Panc1 (cell line): ENCODE results near the gene HHAT. TPM values are rescaled to one million over a fixed set of nuclear protein-coding genes. Genes with fewer than 3 reads are reported as not detected.

Experiments used
- ATAC-seq: fragments of 200-7000 bp; cut with Tn5 transposase; 2 replicates; pipeline ENCODE4 v1.9.1; 2020; ENCODE audit warnings: mild to moderate bottlenecking, moderate library complexity
- BruUV-seq: library from RNA; stranded (reverse); fragments of 400-500 nt; replicated peaks from 2 replicates; lab custom pipeline; 2021; lab: Mats Ljungman, UMichigan
- CTCF ChIA-PET: fragments of 300-600 bp; sonication (Branson Sonifier 250); formaldehyde crosslinking; loops from one replicate; lab custom pipeline; 2022; ENCODE audit warnings: antibody characterized with exemption; lab: Charles Lee
- POLR2A ChIA-PET: fragments of 300-600 bp; sonication (Branson Sonifier 250); formaldehyde crosslinking; loops from one replicate; lab custom pipeline; 2022; ENCODE audit warnings: antibody characterized with exemption; lab: Charles Lee
- DNase-seq: peaks from one replicate; pipeline ENCODE4 v3.0.0-alpha.2; 2010; ENCODE audit warnings: low read depth, low spot score
- H3K27ac ChIP-seq: 2 replicates; pipeline ENCODE4 v1.5.1; 2011; ENCODE audit warnings: mild to moderate bottlenecking, low read length, inconsistent platforms
- H3K27me3 ChIP-seq: fragments of 200-500 bp; sonication (Bioruptor generic); 2 replicates; pipeline ENCODE4 v1.6.0; 2014; ENCODE audit warnings: low read length, inconsistent platforms; ENCODE audit not compliant: control insufficient read depth, insufficient read depth
- H3K36me3 ChIP-seq: fragments of 200-500 bp; sonication (Bioruptor generic); 2 replicates; pipeline ENCODE4 v1.5.1; 2014; ENCODE audit warnings: inconsistent platforms, mild to moderate bottlenecking, low read length, moderate library complexity; ENCODE audit not compliant: control insufficient read depth, insufficient read depth
- H3K4me1 ChIP-seq: 2 replicates; pipeline ENCODE4 v1.5.1; 2011; ENCODE audit warnings: inconsistent platforms, mild to moderate bottlenecking, low read length, moderate library complexity; ENCODE audit not compliant: control insufficient read depth, insufficient read depth
- H3K4me3 ChIP-seq, 2 experiments: 2 replicates each; pipeline ENCODE4 v1.5.1; 2011 to 2012; ENCODE audit warnings: low read depth in 2 of 2, low read length in 2 of 2, mild to moderate bottlenecking in 2 of 2, inconsistent platforms in 1 of 2, moderate library complexity in 1 of 2
- H3K9me3 ChIP-seq: fragments of 200-500 bp; sonication (Bioruptor generic); 2 replicates; pipeline ENCODE4 v1.5.1; 2014; ENCODE audit warnings: low read depth, mild to moderate bottlenecking, inconsistent platforms, low read length, moderate library complexity; ENCODE audit not compliant: control insufficient read depth, insufficient read depth
- CTCF ChIP-seq: fragments of 450-650 bp; IDR thresholded peaks from 2 replicates; pipeline ENCODE4 v1.5.1; 2017; ENCODE audit warnings: mild to moderate bottlenecking
- POLR2AphosphoS5 ChIP-seq: IDR thresholded peaks from 2 replicates; pipeline ENCODE4 v1.6.1; 2012; ENCODE audit warnings: mild to moderate bottlenecking, low read depth, low read length, moderate library complexity
- SIN3A ChIP-seq: IDR thresholded peaks from 2 replicates; pipeline ENCODE4 v1.6.1; 2012; ENCODE audit warnings: low read depth, mild to moderate bottlenecking, low read length, moderate library complexity, borderline replicate concordance; ENCODE audit not compliant: insufficient read depth
- TCF7L2 ChIP-seq: IDR thresholded peaks from 2 replicates; pipeline ENCODE4 v1.6.1; 2011; ENCODE audit warnings: mild to moderate bottlenecking, low read depth, low read length, inconsistent platforms
- in situ Hi-C: cut with HindIII; loops from 2 replicates; pipeline ENCODE4 v1.10.0; 2016; ENCODE audit warnings: low sequenced_read_pairs, low pct_unique_long_range_greater_than_20kb
- intact Hi-C: fragments of 100-400 bp; cut with micrococcal nuclease; formaldehyde crosslinking; loops from one replicate; pipeline ENCODE4 v1.10.0; 2022; ENCODE audit not compliant: unreplicated experiment
- total RNA-seq: library from RNA; stranded (reverse); gene quantifications from one replicate; pipeline ENCODE4 v1.2.1, GENCODE V29; 2021; ENCODE audit not compliant: unreplicated experiment
- TF ChIP-seq, protein P1 (sequence below), 2 experiments: IDR thresholded peaks; 2 replicates each; pipeline ENCODE4 v1.6.1; 2011 to 2012; ENCODE audit warnings: low read depth in 2 of 2, control low read depth in 1 of 2, low read length in 1 of 2, mild to moderate bottlenecking in 1 of 2, moderate library complexity in 1 of 2; ENCODE audit not compliant: insufficient read depth in 1 of 2

The HHAT gene
- total RNA-seq, 1 experiment from 2014 or later = 2.3 TPM

DNA sequence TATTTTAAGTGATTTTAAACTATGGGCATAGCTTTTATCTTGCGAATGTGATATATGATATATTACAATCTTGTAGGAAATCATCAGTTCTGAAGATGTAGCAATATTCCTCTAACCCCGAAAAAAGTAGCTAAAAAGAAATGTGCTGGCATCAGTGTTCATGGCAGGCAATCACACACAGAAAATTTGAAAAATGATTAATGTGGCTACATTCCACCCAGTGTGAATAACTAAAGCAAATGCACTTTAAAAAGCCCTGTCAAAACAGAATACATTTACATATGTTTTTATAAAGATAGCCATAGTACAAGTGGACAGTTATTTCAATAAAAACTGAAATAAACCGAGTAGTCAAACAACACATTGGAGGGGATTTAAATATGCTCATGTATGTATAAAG, 260.2 kb downstream of the HHAT start:
- TF ChIP-seq POLR2AphosphoS5 (no peak), SIN3A (no peak), TCF7L2 (no peak), CTCF (no peak)
- TF ChIP-seq, protein P1, sequence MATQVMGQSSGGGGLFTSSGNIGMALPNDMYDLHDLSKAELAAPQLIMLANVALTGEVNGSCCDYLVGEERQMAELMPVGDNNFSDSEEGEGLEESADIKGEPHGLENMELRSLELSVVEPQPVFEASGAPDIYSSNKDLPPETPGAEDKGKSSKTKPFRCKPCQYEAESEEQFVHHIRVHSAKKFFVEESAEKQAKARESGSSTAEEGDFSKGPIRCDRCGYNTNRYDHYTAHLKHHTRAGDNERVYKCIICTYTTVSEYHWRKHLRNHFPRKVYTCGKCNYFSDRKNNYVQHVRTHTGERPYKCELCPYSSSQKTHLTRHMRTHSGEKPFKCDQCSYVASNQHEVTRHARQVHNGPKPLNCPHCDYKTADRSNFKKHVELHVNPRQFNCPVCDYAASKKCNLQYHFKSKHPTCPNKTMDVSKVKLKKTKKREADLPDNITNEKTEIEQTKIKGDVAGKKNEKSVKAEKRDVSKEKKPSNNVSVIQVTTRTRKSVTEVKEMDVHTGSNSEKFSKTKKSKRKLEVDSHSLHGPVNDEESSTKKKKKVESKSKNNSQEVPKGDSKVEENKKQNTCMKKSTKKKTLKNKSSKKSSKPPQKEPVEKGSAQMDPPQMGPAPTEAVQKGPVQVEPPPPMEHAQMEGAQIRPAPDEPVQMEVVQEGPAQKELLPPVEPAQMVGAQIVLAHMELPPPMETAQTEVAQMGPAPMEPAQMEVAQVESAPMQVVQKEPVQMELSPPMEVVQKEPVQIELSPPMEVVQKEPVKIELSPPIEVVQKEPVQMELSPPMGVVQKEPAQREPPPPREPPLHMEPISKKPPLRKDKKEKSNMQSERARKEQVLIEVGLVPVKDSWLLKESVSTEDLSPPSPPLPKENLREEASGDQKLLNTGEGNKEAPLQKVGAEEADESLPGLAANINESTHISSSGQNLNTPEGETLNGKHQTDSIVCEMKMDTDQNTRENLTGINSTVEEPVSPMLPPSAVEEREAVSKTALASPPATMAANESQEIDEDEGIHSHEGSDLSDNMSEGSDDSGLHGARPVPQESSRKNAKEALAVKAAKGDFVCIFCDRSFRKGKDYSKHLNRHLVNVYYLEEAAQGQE (IDR thresholded peaks at IDR 0.05; ENCODE audit: insufficient read depth in 1 of 2, low read depth in 2 of 2, low read length in 1 of 2) = no peak
- H3K36me3 ChIP-seq = no peaks in the 10 kb centered on the region
- POLR2A ChIA-PET = interaction anchor here (0.6 kb wide), 1 partner anchor 155 kb away, joined by 3 read pairs; no protein-coding TSS in a partner anchor
- in situ Hi-C loops (no loop called here), intact Hi-C loops (no loop called here)
- no peaks in the 10 kb centered on the region for H3K27me3 ChIP-seq
- DNase-seq (no peak), ATAC-seq (no peak)
- H3K4me1 ChIP-seq = no peaks in the 10 kb centered on the region
- no peak overlapping the region for H3K27ac ChIP-seq
- no TSS peak for BruUV-seq
- no peaks in the 10 kb centered on the region for H3K9me3 ChIP-seq
- H3K4me3 ChIP-seq = no peak overlapping the region
- CTCF ChIA-PET = no interaction called here

DNA sequence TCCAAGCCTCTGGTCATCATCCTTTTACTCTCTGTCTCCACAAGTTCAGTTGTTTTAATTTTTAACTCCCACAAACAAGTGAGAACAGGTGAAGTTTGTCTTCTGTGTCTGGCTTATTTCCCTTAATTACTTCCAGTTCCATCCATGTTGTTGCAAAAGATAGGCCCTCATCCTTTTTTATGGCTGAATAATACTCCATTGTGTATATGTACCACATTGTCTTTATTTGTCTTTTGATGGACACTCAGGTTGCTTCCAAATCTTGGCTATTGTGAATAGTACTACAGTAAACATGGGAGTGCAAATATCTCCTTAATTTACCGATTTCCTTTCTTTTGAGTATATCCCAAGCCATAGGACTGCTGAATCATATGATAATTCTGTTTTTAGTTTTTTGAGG, 262.5 kb downstream of the HHAT start:
- H3K36me3 ChIP-seq = no peaks in the 10 kb centered on the region
- H3K9me3 ChIP-seq = no peaks in the 10 kb centered on the region
- in situ Hi-C loops = no loop called here
- no peaks in the 10 kb centered on the region for H3K27me3 ChIP-seq
- DNase-seq (no peak), ATAC-seq (no peak)
- intact Hi-C loops = no loop called here
- no peak overlapping the region for H3K27ac ChIP-seq
- ChIA-PET POLR2A (no interaction called here), CTCF (no interaction called here)
- TF ChIP-seq, protein P1 (IDR thresholded peaks at IDR 0.05; ENCODE audit: insufficient read depth in 1 of 2, low read depth in 2 of 2, low read length in 1 of 2) = no peak
- TF ChIP-seq CTCF (no peak), TCF7L2 (no peak), SIN3A (no peak), POLR2AphosphoS5 (no peak)
- no peak overlapping the region for H3K4me3 ChIP-seq
- BruUV-seq = no TSS peak
- H3K4me1 ChIP-seq = no peaks in the 10 kb centered on the region
